GM06990 (cell line): Measurements from ENCODE around the gene CTTNBP2NL.

Experiments used
- DNase-seq: peaks from one replicate; pipeline ENCODE4 v3.0.0-alpha.2; 2011; ENCODE audit not compliant: insufficient read length; ENCODE audit errors: extremely low read depth
- H3K27me3 ChIP-seq: replicated peaks from 2 replicates; pipeline ENCODE4 v1.6.0; 2011; ENCODE audit warnings: low read length; ENCODE audit not compliant: control insufficient read depth, insufficient read depth
- H3K36me3 ChIP-seq: 2 replicates; pipeline ENCODE4 v1.5.1; 2011; ENCODE audit warnings: low read length; ENCODE audit not compliant: control insufficient read depth, insufficient read depth
- H3K4me3 ChIP-seq: replicated peaks from 2 replicates; pipeline ENCODE4 v1.5.1; 2011; ENCODE audit warnings: low read depth, mild to moderate bottlenecking, control low read depth, low read length
- CTCF ChIP-seq: IDR thresholded peaks from 2 replicates; pipeline ENCODE4 v1.5.1; 2011; ENCODE audit warnings: low read length, control low read depth, mild to moderate bottlenecking, inconsistent platforms; ENCODE audit not compliant: insufficient read depth, poor library complexity, severe bottlenecking

Gene CTTNBP2NL

GRCh38 chr1:112395821-112396652 lies at the start of gene CTTNBP2NL:
Gene CTTNBP2NL, plus strand, starts transcription at chr1:112396214. Its CDS starts 19,952 bp downstream, at chr1:112416166.
- peak; percentile 88 for DNase-seq
- H3K36me3 ChIP-seq, result no peaks in the 10 kb centered on the region

GRCh38 chr1:112346801-112347350 lies 49.1 kb upstream of the CTTNBP2NL start:
- DNase-seq, result no peak
- TF ChIP-seq CTCF, result no peak
- no peaks in the 10 kb centered on the region; the same call in 1 of the 2 replicates for H3K27me3 ChIP-seq
- no peaks in the 10 kb centered on the region for H3K36me3 ChIP-seq
- H3K4me3 ChIP-seq, result no peak overlapping the region

More at GRCh38 chr1:112395821-112396652, at the start of gene CTTNBP2NL:
- Histone ChIP-seq H3K27me3 (no peaks in the 10 kb centered on the region), H3K4me3 (peak within 1 kb of the TSS; percentile 98)
- no peak for TF ChIP-seq CTCF

- DNase-seq, result no peak
- H3K4me3 ChIP-seq, result no peak overlapping the region
- H3K36me3 ChIP-seq, result no peaks in the 10 kb centered on the region
- TF ChIP-seq CTCF, result no peak
- H3K27me3 ChIP-seq, result no peaks in the 10 kb centered on the region; the same call in 1 of the 2 replicates
Measured at GRCh38 chr1:112356765-112357164, 39.2 kb upstream of the CTTNBP2NL start.

- Histone ChIP-seq H3K36me3 (no peaks in the 10 kb centered on the region), H3K27me3 (no peaks in the 10 kb centered on the region; the same call in 1 of the 2 replicates), H3K4me3 (no peak overlapping the region)
- DNase-seq, result no peak
- TF ChIP-seq CTCF, result no peak
Measured at GRCh38 chr1:112357467-112357866, 38.5 kb upstream of the CTTNBP2NL start.

- TF ChIP-seq CTCF, result no peak
- Histone ChIP-seq H3K36me3 (no peaks in the 10 kb centered on the region), H3K27me3 (no peaks in the 10 kb centered on the region; the same call in 1 of the 2 replicates), H3K4me3 (no peak overlapping the region)
- no peak for DNase-seq
Measured at GRCh38 chr1:112358061-112358770, 37.8 kb upstream of the CTTNBP2NL start.
